ENCODE results near the gene DNAL4.

GRCh38 chr22:38829485-38829884, 35.5 kb upstream of the DNAL4 start:
- TF ChIP-seq, protein P1, sequence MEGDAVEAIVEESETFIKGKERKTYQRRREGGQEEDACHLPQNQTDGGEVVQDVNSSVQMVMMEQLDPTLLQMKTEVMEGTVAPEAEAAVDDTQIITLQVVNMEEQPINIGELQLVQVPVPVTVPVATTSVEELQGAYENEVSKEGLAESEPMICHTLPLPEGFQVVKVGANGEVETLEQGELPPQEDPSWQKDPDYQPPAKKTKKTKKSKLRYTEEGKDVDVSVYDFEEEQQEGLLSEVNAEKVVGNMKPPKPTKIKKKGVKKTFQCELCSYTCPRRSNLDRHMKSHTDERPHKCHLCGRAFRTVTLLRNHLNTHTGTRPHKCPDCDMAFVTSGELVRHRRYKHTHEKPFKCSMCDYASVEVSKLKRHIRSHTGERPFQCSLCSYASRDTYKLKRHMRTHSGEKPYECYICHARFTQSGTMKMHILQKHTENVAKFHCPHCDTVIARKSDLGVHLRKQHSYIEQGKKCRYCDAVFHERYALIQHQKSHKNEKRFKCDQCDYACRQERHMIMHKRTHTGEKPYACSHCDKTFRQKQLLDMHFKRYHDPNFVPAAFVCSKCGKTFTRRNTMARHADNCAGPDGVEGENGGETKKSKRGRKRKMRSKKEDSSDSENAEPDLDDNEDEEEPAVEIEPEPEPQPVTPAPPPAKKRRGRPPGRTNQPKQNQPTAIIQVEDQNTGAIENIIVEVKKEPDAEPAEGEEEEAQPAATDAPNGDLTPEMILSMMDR (IDR thresholded peaks at IDR 0.05) = no peak
- TF ChIP-seq POLR2A (IDR thresholded peaks at IDR 0.05) (no peak), POLR2AphosphoS5 (IDR thresholded peaks at IDR 0.05) (no peak)
